ENCODE measurements around the gene TBC1D28. TPM values are rescaled to one million over a fixed set of nuclear protein-coding genes. Genes with fewer than 3 reads are reported as not detected.

The TBC1D28 gene
- total RNA-seq, 1 donor from 2014 or later: 0.14 TPM

Other genes starting within 250 kb of the TBC1D28 start
- gene LGALS9C, start 167.6 kb downstream of the TBC1D28 start, total RNA-seq: not detected in 2 replicates
- gene FOXO3B, start 37.9 kb upstream of the TBC1D28 start, total RNA-seq: 19.3 and 20.4 TPM in 2 replicates
- gene FBXW10, start 99.7 kb upstream of the TBC1D28 start, total RNA-seq: 0.12 and 0.20 TPM in 2 replicates
- 37.7 and 38.9 TPM in 2 replicates for gene TVP23B, start 136.8 kb upstream of the TBC1D28 start, total RNA-seq
- gene PRPSAP2, start 213.7 kb upstream of the TBC1D28 start, total RNA-seq: 66.9 and 67.7 TPM in 2 replicates

All from progenitor cell of endocrine pancreas (in vitro differentiated cells).